ENCODE measurements around the gene LRP1. TPM values are rescaled to one million over a fixed set of nuclear protein-coding genes. Genes with fewer than 3 reads are reported as not detected.

The LRP1 gene
- total RNA-seq, 1 donor from 2014 or later = 108 TPM

GRCh38 chr12:57181561-57182155 is 53.4 kb downstream of the LRP1 start:
- no peak for DNase-seq
- intact Hi-C loops (cut with micrococcal nuclease) = loop anchor here (2.0 kb wide), 1 partner anchor 53 kb away; the partner anchor contains the start of gene LRP1
- ATAC-seq = no peak

GRCh38 chr12:57182918-57183575 is 54.8 kb downstream of the LRP1 start:
- DNase-seq (peak; percentile 81), ATAC-seq (peak; percentile 83)
- intact Hi-C loops (cut with micrococcal nuclease) = loop anchor here (2.0 kb wide), 1 partner anchor 54 kb away; the partner anchor contains the start of gene LRP1

GRCh38 chr12:57183939-57184725 is 55.8 kb downstream of the LRP1 start:
- ATAC-seq = no peak
- intact Hi-C loops (cut with micrococcal nuclease) = loop anchor here (2.0 kb wide), 1 partner anchor 55 kb away; the partner anchor contains the start of gene LRP1
- DNase-seq = no peak

GRCh38 chr12:57185403-57185802 is 57.1 kb downstream of the LRP1 start:
- ATAC-seq (no peak), DNase-seq (no peak)
- intact Hi-C loops (cut with micrococcal nuclease) = no loop called here

- intact Hi-C loops (cut with micrococcal nuclease) = no loop called here
- ATAC-seq = no peak
- no peak for DNase-seq
Measured at GRCh38 chr12:57185906-57186508, 57.7 kb downstream of the LRP1 start.

GRCh38 chr12:57187222-57188089 is 59.2 kb downstream of the LRP1 start:
- intact Hi-C loops (cut with micrococcal nuclease) = no loop called here
- no peak for ATAC-seq
- no peak for DNase-seq

GRCh38 chr12:57188090-57188425 is 59.8 kb downstream of the LRP1 start:
- DNase-seq = no peak
- intact Hi-C loops (cut with micrococcal nuclease) = no loop called here

GRCh38 chr12:57190037-57190436 is 61.8 kb downstream of the LRP1 start:
- ATAC-seq = peak; percentile 73
- intact Hi-C loops (cut with micrococcal nuclease) = no loop called here
- DNase-seq = no peak

More at GRCh38 chr12:57188090-57188425, 59.8 kb downstream of the LRP1 start:
- ATAC-seq = no peak

- no peak for ATAC-seq
- intact Hi-C loops (cut with micrococcal nuclease) = no loop called here
Measured at GRCh38 chr12:57190821-57191220, 62.5 kb downstream of the LRP1 start.

GRCh38 chr12:57191410-57191809 is 63.1 kb downstream of the LRP1 start:
- ATAC-seq (no peak), DNase-seq (no peak)
- intact Hi-C loops (cut with micrococcal nuclease) = no loop called here

More at GRCh38 chr12:57190821-57191220, 62.5 kb downstream of the LRP1 start:
- DNase-seq = no peak

- no peak for ATAC-seq
- intact Hi-C loops (cut with micrococcal nuclease) = no loop called here
- DNase-seq = no peak
Measured at GRCh38 chr12:57192920-57193319, 64.6 kb downstream of the LRP1 start.

- ATAC-seq (no peak), DNase-seq (no peak)
- intact Hi-C loops (cut with micrococcal nuclease) = no loop called here
Measured at GRCh38 chr12:57193706-57194245, 65.5 kb downstream of the LRP1 start.

- intact Hi-C loops (cut with micrococcal nuclease) = no loop called here
- DNase-seq (no peak), ATAC-seq (no peak)
Measured at GRCh38 chr12:57194253-57194652, 66.0 kb downstream of the LRP1 start.

GRCh38 chr12:57195186-57195585 is 66.9 kb downstream of the LRP1 start:
- no peak for ATAC-seq
- no peak for DNase-seq
- intact Hi-C loops (cut with micrococcal nuclease) = no loop called here

GRCh38 chr12:57195611-57196371 is 67.5 kb downstream of the LRP1 start:
- intact Hi-C loops (cut with micrococcal nuclease) = no loop called here
- ATAC-seq (no peak), DNase-seq (no peak)

- intact Hi-C loops (cut with micrococcal nuclease) = no loop called here
- ATAC-seq = no peak
- no peak for DNase-seq
Measured at GRCh38 chr12:57196439-57196838, 68.2 kb downstream of the LRP1 start.

GRCh38 chr12:57196956-57197355 is 68.7 kb downstream of the LRP1 start:
- ATAC-seq (no peak), DNase-seq (no peak)
- intact Hi-C loops (cut with micrococcal nuclease) = no loop called here

GRCh38 chr12:57198329-57198728 is 70.0 kb downstream of the LRP1 start:
- intact Hi-C loops (cut with micrococcal nuclease) = no loop called here
- no peak for DNase-seq

More at GRCh38 chr12:57198329-57198728, 70.0 kb downstream of the LRP1 start:
- no peak for ATAC-seq
